Liver (tissue), 9 donors: ENCODE measurements around the gene ACSL6. TPM values are rescaled to one million over a fixed set of nuclear protein-coding genes. Genes with fewer than 3 reads are reported as not detected.

Experiments
- DNase-seq: peaks from one replicate; pipeline ENCODE4 v3.0.0-alpha.2; 2017; ENCODE audit warnings: low spot score
- H3K27ac ChIP-seq, 2 donors: one replicate each; pipeline ENCODE4 v1.7.0; 2013; ENCODE audit warnings: inconsistent platforms in 2 of 2, low read length in 2 of 2, control low read depth in 1 of 2, low read depth in 1 of 2, mild to moderate bottlenecking in 1 of 2
- H3K27me3 ChIP-seq, 4 donors: one replicate each; pipeline versions ENCODE4 v1.6.1 to v1.7.0; 2013; ENCODE audit warnings: low read length in 3 of 4, inconsistent platforms in 1 of 4, mild to moderate bottlenecking in 1 of 4, moderate library complexity in 1 of 4; ENCODE audit not compliant: control insufficient read depth in 4 of 4, insufficient read depth in 4 of 4
- H3K36me3 ChIP-seq, 4 donors: one replicate each; pipeline versions ENCODE4 v1.6.1 to v1.7.0; 2013; ENCODE audit warnings: low read length in 3 of 4, mild to moderate bottlenecking in 3 of 4, low read depth in 1 of 4, moderate library complexity in 1 of 4; ENCODE audit not compliant: control insufficient read depth in 4 of 4, insufficient read depth in 3 of 4
- H3K4me1 ChIP-seq, 4 donors: one replicate each; pipeline versions ENCODE4 v1.6.1 to v1.7.0; 2013; ENCODE audit warnings: low read length in 3 of 4, mild to moderate bottlenecking in 3 of 4, moderate library complexity in 1 of 4; ENCODE audit not compliant: control insufficient read depth in 4 of 4, insufficient read depth in 4 of 4
- H3K4me3 ChIP-seq, 3 donors: one replicate each; pipeline versions ENCODE4 v1.6.1 to v1.7.0; 2013; ENCODE audit warnings: low read length in 3 of 3, control low read depth in 1 of 3, low read depth in 1 of 3, mild to moderate bottlenecking in 1 of 3
- H3K9ac ChIP-seq, 2 donors: one replicate each; pipeline ENCODE4 v1.7.0; 2013; ENCODE audit warnings: low read length in 2 of 2, mild to moderate bottlenecking in 2 of 2, moderate library complexity in 2 of 2, control low read depth in 1 of 2, low read depth in 1 of 2
- H3K9me3 ChIP-seq, 4 donors: one replicate each; pipeline versions ENCODE4 v1.6.1 to v1.7.0; 2013; ENCODE audit warnings: low read length in 3 of 4; ENCODE audit not compliant: control insufficient read depth in 4 of 4
- CTCF ChIP-seq: fragments of 150-350 bp; IDR thresholded peaks from 2 replicates; pipeline ENCODE4 v1.5.1; 2017; ENCODE audit warnings: improper control_type of control experiment, low read depth, low read length; ENCODE audit not compliant: missing input control
- EGR1 ChIP-seq, 2 donors: IDR thresholded peaks; 2 replicates each; pipeline ENCODE4 v1.6.1; 2016 to 2018; ENCODE audit warnings: antibody characterized with exemption in 2 of 2, low read depth in 2 of 2
- FOXA1 ChIP-seq: IDR thresholded peaks from 2 replicates; pipeline ENCODE4 v1.6.1; 2016; ENCODE audit warnings: antibody characterized with exemption
- FOXA2 ChIP-seq: IDR thresholded peaks from 2 replicates; pipeline ENCODE4 v1.6.1; 2016; ENCODE audit warnings: antibody characterized with exemption
- GABPA ChIP-seq, 2 donors: IDR thresholded peaks in 1 of 2; conservative IDR thresholded peaks in 1 of 2; 2 replicates each; pipeline ENCODE4 v1.6.1; 2016; ENCODE audit warnings: antibody characterized with exemption in 2 of 2, mild to moderate bottlenecking in 1 of 2, moderate library complexity in 1 of 2
- HNF4A ChIP-seq, 2 donors: conservative IDR thresholded peaks; 2 replicates each; pipeline ENCODE4 v1.6.1; 2016; ENCODE audit warnings: antibody characterized with exemption in 2 of 2, mild to moderate bottlenecking in 2 of 2
- HNF4G ChIP-seq: IDR thresholded peaks from 2 replicates; pipeline ENCODE4 v1.6.1; 2016; ENCODE audit warnings: antibody characterized with exemption
- JUND ChIP-seq, 2 donors: IDR thresholded peaks; 2 replicates each; pipeline ENCODE4 v1.6.1; 2016; ENCODE audit warnings: antibody characterized with exemption in 2 of 2
- MAX ChIP-seq: IDR thresholded peaks from 2 replicates; pipeline ENCODE4 v1.6.1; 2016; ENCODE audit warnings: antibody characterized with exemption
- RAD21 ChIP-seq, 2 donors: IDR thresholded peaks; 2 replicates each; pipeline ENCODE4 v1.6.1; 2016; ENCODE audit warnings: antibody characterized with exemption in 2 of 2, mild to moderate bottlenecking in 2 of 2
- REST ChIP-seq: IDR thresholded peaks from 2 replicates; pipeline ENCODE4 v1.6.1; 2016; ENCODE audit warnings: antibody characterized with exemption, mild to moderate bottlenecking
- RXRA ChIP-seq, 2 donors: IDR thresholded peaks; 2 replicates each; pipeline ENCODE4 v1.6.1; 2017 to 2018; ENCODE audit warnings: antibody characterized with exemption in 2 of 2, mild to moderate bottlenecking in 1 of 2
- SP1 ChIP-seq: IDR thresholded peaks from 2 replicates; pipeline ENCODE4 v1.6.1; 2018; ENCODE audit warnings: antibody characterized with exemption, mild to moderate bottlenecking
- TAF1 ChIP-seq: conservative IDR thresholded peaks from 2 replicates; pipeline ENCODE4 v1.6.1; 2016; ENCODE audit warnings: antibody characterized with exemption, mild to moderate bottlenecking
- YY1 ChIP-seq: IDR thresholded peaks from 2 replicates; pipeline ENCODE4 v1.6.1; 2016; ENCODE audit warnings: antibody characterized with exemption, mild to moderate bottlenecking
- WGBS: extraction: QIAGEN DNeasy Blood & Tissue Kit; methylation state at CpG from one replicate; pipeline ENCODE4 v1.1.7; 2013; 5-methylcytosine and 5-hydroxymethylcytosine counted together
- polyA plus RNA-seq, 2 donors: library from polyadenylated mRNA; stranded (reverse) in 1 of 2; unstranded in 1 of 2; fragments of 200-250 nt in 1 of 2; fragments of >200 nt in 1 of 2; fragmentation: Nextera tagmentation in 1 of 2; extraction: Ambion mirVana in 1 of 2; gene quantifications; one replicate each; pipeline versions ENCODE4 v1.2.1 to v1.2.3, GENCODE V29; 2013 to 2015
- total RNA-seq, 2 donors: library from RNA; depleted of rRNA; stranded (reverse); fragments of >200 nt; gene quantifications; one replicate each; pipeline ENCODE4 v1.2.3, GENCODE V29; 2014
- TF ChIP-seq, protein P1 (sequence below): IDR thresholded peaks from 2 replicates; pipeline ENCODE4 v1.6.1; 2016; ENCODE audit warnings: antibody characterized with exemption
- TF ChIP-seq, protein P2 (sequence below): IDR thresholded peaks from 2 replicates; pipeline ENCODE4 v1.6.1; 2016; ENCODE audit warnings: antibody characterized with exemption
- donor health status: healthy.
- donor health status: healthy.
- donor health status: healthy.
- donor health status: healthy.
- donor health status: healthy.

Gene ACSL6
- total and polyA plus RNA-seq, 4 donors = 0.89 to 129 (median 4.6) TPM

GRCh38 chr5:132058646-132059042 lies 47.2 kb upstream of the ACSL6 start:
- Histone ChIP-seq H3K27me3 (no peaks in the 10 kb centered on the region), H3K36me3 (no peaks in the 10 kb centered on the region), H3K27ac (no peak overlapping the region), H3K4me1 (no peaks in the 10 kb centered on the region), H3K4me3 (no peak overlapping the region), H3K9me3 (no peaks in the 10 kb centered on the region), H3K9ac (no peak overlapping the region)
- TF ChIP-seq SP1 (no peak), RAD21 (IDR thresholded peaks at IDR 0.05) (no peak), RXRA (IDR thresholded peaks at IDR 0.05) (no peak), FOXA2 (no peak), EGR1 (IDR thresholded peaks at IDR 0.05; ENCODE audit: low read depth in 2 of 2) (no peak), TAF1 (no peak), HNF4A (conservative IDR thresholded peaks at IDR 0.05) (no peak), JUND (IDR thresholded peaks at IDR 0.05) (no peak), CTCF (no peak), YY1 (no peak), HNF4G (no peak), GABPA (IDR thresholded peaks at IDR 0.05 in 1 of 2, conservative IDR thresholded peaks at IDR 0.05 in 1 of 2) (no peak)
- TF ChIP-seq, protein P1, sequence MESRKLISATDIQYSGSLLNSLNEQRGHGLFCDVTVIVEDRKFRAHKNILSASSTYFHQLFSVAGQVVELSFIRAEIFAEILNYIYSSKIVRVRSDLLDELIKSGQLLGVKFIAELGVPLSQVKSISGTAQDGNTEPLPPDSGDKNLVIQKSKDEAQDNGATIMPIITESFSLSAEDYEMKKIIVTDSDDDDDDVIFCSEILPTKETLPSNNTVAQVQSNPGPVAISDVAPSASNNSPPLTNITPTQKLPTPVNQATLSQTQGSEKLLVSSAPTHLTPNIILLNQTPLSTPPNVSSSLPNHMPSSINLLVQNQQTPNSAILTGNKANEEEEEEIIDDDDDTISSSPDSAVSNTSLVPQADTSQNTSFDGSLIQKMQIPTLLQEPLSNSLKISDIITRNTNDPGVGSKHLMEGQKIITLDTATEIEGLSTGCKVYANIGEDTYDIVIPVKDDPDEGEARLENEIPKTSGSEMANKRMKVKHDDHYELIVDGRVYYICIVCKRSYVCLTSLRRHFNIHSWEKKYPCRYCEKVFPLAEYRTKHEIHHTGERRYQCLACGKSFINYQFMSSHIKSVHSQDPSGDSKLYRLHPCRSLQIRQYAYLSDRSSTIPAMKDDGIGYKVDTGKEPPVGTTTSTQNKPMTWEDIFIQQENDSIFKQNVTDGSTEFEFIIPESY = no peak
- TF ChIP-seq, protein P2, sequence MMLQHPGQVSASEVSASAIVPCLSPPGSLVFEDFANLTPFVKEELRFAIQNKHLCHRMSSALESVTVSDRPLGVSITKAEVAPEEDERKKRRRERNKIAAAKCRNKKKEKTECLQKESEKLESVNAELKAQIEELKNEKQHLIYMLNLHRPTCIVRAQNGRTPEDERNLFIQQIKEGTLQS = no peak
- peak; percentile 9 for DNase-seq
- WGBS = 84% methylated on average over 7 of the region's 7 CpGs

GRCh38 chr5:132057498-132058255 lies 46.2 kb upstream of the ACSL6 start:
- H3K27ac ChIP-seq = no peak overlapping the region
- H3K4me1 ChIP-seq = no peaks in the 10 kb centered on the region
- no peak overlapping the region for H3K9ac ChIP-seq
- peak; percentile 20 for DNase-seq
- H3K4me3 ChIP-seq = no peak overlapping the region
- WGBS = 90% methylated on average over 12 of the region's 12 CpGs
- no peaks in the 10 kb centered on the region for H3K36me3 ChIP-seq
- H3K9me3 ChIP-seq = no peaks in the 10 kb centered on the region
- H3K27me3 ChIP-seq = no peaks in the 10 kb centered on the region
- TF ChIP-seq FOXA2 (no peak), RAD21 (IDR thresholded peaks at IDR 0.05) (no peak), FOXA1 (no peak), MAX (no peak), EGR1 (IDR thresholded peaks at IDR 0.05; ENCODE audit: low read depth in 2 of 2) (no peak), YY1 (no peak), CTCF (no peak), REST (no peak), HNF4G (no peak), GABPA (IDR thresholded peaks at IDR 0.05 in 1 of 2, conservative IDR thresholded peaks at IDR 0.05 in 1 of 2) (no peak), SP1 (no peak), HNF4A (conservative IDR thresholded peaks at IDR 0.05) (no peak), JUND (IDR thresholded peaks at IDR 0.05) (no peak), RXRA (IDR thresholded peaks at IDR 0.05) (no peak)
- TF ChIP-seq, protein P1 = no peak
- TF ChIP-seq, protein P2 = no peak
